Measurements from ENCODE around the gene SSUH2. TPM values are rescaled to one million over a fixed set of nuclear protein-coding genes. Genes with fewer than 3 reads are reported as not detected.

The SSUH2 gene
- total and polyA plus RNA-seq, 7 donors, result 0.11 to 1.1 (median 0.36) TPM

- no peaks in the 10 kb centered on the region for H3K36me3 ChIP-seq (ENCODE audit: insufficient read depth in 1 of 2, low read depth in 1 of 2)
- no peak overlapping the region for H3K27ac ChIP-seq
- H3K4me3 ChIP-seq, result no peak overlapping the region
- TF ChIP-seq, protein P1, sequence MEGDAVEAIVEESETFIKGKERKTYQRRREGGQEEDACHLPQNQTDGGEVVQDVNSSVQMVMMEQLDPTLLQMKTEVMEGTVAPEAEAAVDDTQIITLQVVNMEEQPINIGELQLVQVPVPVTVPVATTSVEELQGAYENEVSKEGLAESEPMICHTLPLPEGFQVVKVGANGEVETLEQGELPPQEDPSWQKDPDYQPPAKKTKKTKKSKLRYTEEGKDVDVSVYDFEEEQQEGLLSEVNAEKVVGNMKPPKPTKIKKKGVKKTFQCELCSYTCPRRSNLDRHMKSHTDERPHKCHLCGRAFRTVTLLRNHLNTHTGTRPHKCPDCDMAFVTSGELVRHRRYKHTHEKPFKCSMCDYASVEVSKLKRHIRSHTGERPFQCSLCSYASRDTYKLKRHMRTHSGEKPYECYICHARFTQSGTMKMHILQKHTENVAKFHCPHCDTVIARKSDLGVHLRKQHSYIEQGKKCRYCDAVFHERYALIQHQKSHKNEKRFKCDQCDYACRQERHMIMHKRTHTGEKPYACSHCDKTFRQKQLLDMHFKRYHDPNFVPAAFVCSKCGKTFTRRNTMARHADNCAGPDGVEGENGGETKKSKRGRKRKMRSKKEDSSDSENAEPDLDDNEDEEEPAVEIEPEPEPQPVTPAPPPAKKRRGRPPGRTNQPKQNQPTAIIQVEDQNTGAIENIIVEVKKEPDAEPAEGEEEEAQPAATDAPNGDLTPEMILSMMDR (IDR thresholded peaks at IDR 0.05), result no peak
- H3K4me1 ChIP-seq, result no peaks in the 10 kb centered on the region
- WGBS, 3 donors, result 89 to 91% (median 89%) methylated on average over 7 of the region's 7 CpGs
- DNase-seq (no peak), ATAC-seq (no peak)
- no peaks in the 10 kb centered on the region for H3K9me3 ChIP-seq
- intact Hi-C loops (cut with DNase I), result no loop called here
- H3K27me3 ChIP-seq (ENCODE audit: insufficient read depth in 3 of 3, low read length in 2 of 3), result no peaks in the 10 kb centered on the region
These were observed 5.0 kb downstream of the SSUH2 start for GRCh38 chr3:8639659-8640000.

DNA sequence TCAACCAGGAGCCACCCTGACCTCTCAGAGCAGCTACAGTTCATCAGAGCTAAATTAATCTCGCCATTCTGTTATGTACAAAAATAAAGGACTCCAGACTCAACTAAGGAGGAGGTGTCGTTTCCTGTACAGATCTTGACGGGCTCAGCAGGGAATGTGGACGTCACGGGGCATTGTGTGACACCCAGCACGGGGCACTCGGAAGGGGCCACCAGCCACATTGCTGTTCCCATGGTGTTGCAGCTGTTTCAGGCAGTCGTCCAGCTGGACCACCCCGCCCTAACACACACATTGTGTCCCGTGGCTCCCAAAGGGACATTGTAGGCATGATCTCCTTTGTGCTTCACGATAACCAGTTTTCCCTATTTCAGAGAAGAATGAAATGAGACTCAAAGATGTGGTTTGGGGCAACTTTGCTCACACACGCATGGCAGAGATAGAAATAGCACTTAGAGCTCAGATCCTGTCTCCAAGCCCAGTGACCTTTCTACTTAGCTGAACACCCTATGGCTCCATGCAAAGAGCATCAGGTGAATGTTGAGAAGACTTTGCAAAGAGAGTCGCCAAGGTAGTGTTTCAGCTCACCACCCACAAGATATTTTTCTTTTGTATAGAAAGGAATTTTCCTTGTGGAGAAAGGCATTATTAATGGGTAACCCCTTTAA lies 5.5 kb downstream of the SSUH2 start:
- ATAC-seq (peak; percentile 23 to 69 (median 50)), DNase-seq (no peak)
- H3K27me3 ChIP-seq (ENCODE audit: insufficient read depth in 3 of 3, low read length in 2 of 3), result no peaks in the 10 kb centered on the region
- H3K27ac ChIP-seq, result no peak overlapping the region
- intact Hi-C loops (cut with DNase I), result no loop called here
- H3K9me3 ChIP-seq, result no peaks in the 10 kb centered on the region
- H3K4me3 ChIP-seq, result no peak overlapping the region
- TF ChIP-seq, protein P1 (IDR thresholded peaks at IDR 0.05), result no peak
- H3K4me1 ChIP-seq, result no peaks in the 10 kb centered on the region
- 23 to 35% (median 24%) methylated on average over 13 of the region's 13 CpGs for WGBS, 3 donors
- H3K36me3 ChIP-seq (ENCODE audit: insufficient read depth in 1 of 2, low read depth in 1 of 2), result no peaks in the 10 kb centered on the region

GRCh38 chr3:8637348-8637747 lies 7.2 kb downstream of the SSUH2 start:
- ATAC-seq, result no peak
- intact Hi-C loops (cut with DNase I), result no loop called here
- no peak overlapping the region for H3K27ac ChIP-seq
- no peak for DNase-seq
- H3K4me3 ChIP-seq, result no peak overlapping the region
- no peaks in the 10 kb centered on the region for H3K4me1 ChIP-seq
- TF ChIP-seq, protein P1 (IDR thresholded peaks at IDR 0.05), result no peak
- H3K27me3 ChIP-seq (ENCODE audit: insufficient read depth in 3 of 3, low read length in 2 of 3), result no peaks in the 10 kb centered on the region
- H3K36me3 ChIP-seq (ENCODE audit: insufficient read depth in 1 of 2, low read depth in 1 of 2), result no peaks in the 10 kb centered on the region
- 91 to 100% (median 94%) methylated on average over 1 of the region's 1 CpG for WGBS, 3 donors
- no peaks in the 10 kb centered on the region for H3K9me3 ChIP-seq

DNA sequence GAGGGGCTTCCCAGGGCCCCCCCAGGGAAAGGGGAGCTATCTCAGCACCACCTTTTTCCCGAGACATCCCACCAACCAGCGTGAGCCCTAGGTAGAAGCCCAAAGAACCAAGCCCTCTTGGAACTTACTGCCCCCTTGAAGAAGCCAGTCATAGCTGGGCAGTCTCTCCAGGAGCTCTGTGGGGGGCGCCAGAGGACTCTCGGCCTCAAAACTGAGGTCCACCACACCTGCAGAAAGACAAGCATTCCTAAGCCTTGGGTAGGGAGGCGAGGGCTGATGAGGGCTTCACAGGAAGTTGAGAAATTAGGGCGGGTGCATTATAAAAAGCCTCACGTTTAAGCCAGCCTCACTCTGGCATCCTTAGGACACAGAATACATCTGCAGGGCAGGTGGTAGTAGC lies 9.0 kb downstream of the SSUH2 start:
- ATAC-seq, result no peak
- H3K9me3 ChIP-seq, result no peaks in the 10 kb centered on the region
- DNase-seq, result no peak
- H3K27me3 ChIP-seq (ENCODE audit: insufficient read depth in 3 of 3, low read length in 2 of 3), result no peaks in the 10 kb centered on the region
- no peaks in the 10 kb centered on the region for H3K36me3 ChIP-seq (ENCODE audit: insufficient read depth in 1 of 2, low read depth in 1 of 2)
- no peaks in the 10 kb centered on the region for H3K4me1 ChIP-seq
- TF ChIP-seq, protein P1 (IDR thresholded peaks at IDR 0.05), result no peak
- no peak overlapping the region for H3K27ac ChIP-seq
- 79 to 87% (median 80%) methylated on average over 7 of the region's 7 CpGs for WGBS, 3 donors
- H3K4me3 ChIP-seq, result no peak overlapping the region
- intact Hi-C loops (cut with DNase I), result no loop called here

DNA sequence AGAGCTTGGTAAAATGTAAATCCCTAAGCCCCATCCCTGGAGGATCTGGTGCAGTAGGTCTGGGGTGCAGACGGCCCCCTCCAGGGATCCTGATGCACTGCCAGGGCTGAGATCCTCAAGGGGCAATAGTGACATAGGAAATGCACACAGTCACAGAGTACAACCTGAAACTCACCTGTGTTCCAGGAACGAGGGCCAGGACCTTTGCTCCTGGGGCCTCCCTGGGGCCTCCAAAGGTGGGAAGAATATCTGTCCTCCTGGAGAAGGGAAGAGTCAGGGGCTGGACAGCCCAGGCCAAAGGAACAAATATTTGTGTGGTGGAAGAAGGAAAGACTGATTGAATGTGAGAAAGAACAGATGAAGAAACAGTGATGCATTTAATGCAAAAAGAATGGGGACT lies 9.5 kb downstream of the SSUH2 start:
- 82 to 93% (median 85%) methylated on average over 2 of the region's 2 CpGs for WGBS, 3 donors
- intact Hi-C loops (cut with DNase I), result no loop called here
- DNase-seq, result no peak

More for the DNA sequence above, 9.5 kb downstream of the SSUH2 start:
- H3K9me3 ChIP-seq, result no peaks in the 10 kb centered on the region
- no peaks in the 10 kb centered on the region for H3K36me3 ChIP-seq (ENCODE audit: insufficient read depth in 1 of 2, low read depth in 1 of 2)
- no peak overlapping the region for H3K4me3 ChIP-seq
- H3K27me3 ChIP-seq (ENCODE audit: insufficient read depth in 3 of 3, low read length in 2 of 3), result no peaks in the 10 kb centered on the region
- ATAC-seq, result no peak
- peaks cover 2% of the 10 kb centered on the region for H3K4me1 ChIP-seq
- TF ChIP-seq, protein P1 (IDR thresholded peaks at IDR 0.05), result no peak
- no peak overlapping the region for H3K27ac ChIP-seq
